ENCODE measurements around the gene MYRIP. TPM values are rescaled to one million over a fixed set of nuclear protein-coding genes. Genes with fewer than 3 reads are reported as not detected.
A peak's percentile ranks its signal among the peaks of the same experiment; 100 is the strongest.

Gene MYRIP
- total and polyA plus RNA-seq, 8 donors: 1.4 to 11.2 (median 7.8) TPM

GRCh38 chr3:40223856-40224255 lies 414.4 kb downstream of the MYRIP start:
- FAIRE-seq: no peak

GRCh38 chr3:40224796-40225515 lies 415.5 kb downstream of the MYRIP start:
- no peak for FAIRE-seq

More at GRCh38 chr3:40223856-40224255, 414.4 kb downstream of the MYRIP start:
- DNase-seq (no peak), ATAC-seq (no peak)
- Histone ChIP-seq H3K27ac (no peak overlapping the region), H3K36me3 (no peaks in the 10 kb centered on the region), H3K9me3 (no peaks in the 10 kb centered on the region), H3K27me3 (no peaks in the 10 kb centered on the region), H3K4me1 (no peaks in the 10 kb centered on the region), H3K4me3 (no peak overlapping the region)
- intact Hi-C loops (cut with DNase I): no loop called here
- 89 to 91% methylated on average over 4 of the region's 4 CpGs for WGBS, 2 donors
- TF ChIP-seq CTCF (IDR thresholded peaks at IDR 0.05): no peak

GRCh38 chr3:40226636-40227035 lies 417.2 kb downstream of the MYRIP start:
- FAIRE-seq (no peak), ATAC-seq (no peak), DNase-seq (no peak)
- TF ChIP-seq CTCF (IDR thresholded peaks at IDR 0.05): no peak
- 79 to 84% methylated on average over 5 of the region's 5 CpGs for WGBS, 2 donors
- intact Hi-C loops (cut with DNase I): no loop called here
- Histone ChIP-seq H3K27me3 (no peaks in the 10 kb centered on the region), H3K36me3 (no peaks in the 10 kb centered on the region), H3K27ac (no peak overlapping the region), H3K4me1 (no peaks in the 10 kb centered on the region), H3K4me3 (no peak overlapping the region), H3K9me3 (no peaks in the 10 kb centered on the region)

More at GRCh38 chr3:40224796-40225515, 415.5 kb downstream of the MYRIP start:
- Histone ChIP-seq H3K4me3 (no peak overlapping the region), H3K9me3 (no peaks in the 10 kb centered on the region), H3K27me3 (no peaks in the 10 kb centered on the region), H3K27ac (no peak overlapping the region), H3K4me1 (no peaks in the 10 kb centered on the region), H3K36me3 (no peaks in the 10 kb centered on the region)
- DNase-seq: no peak
- ATAC-seq: no peak
- TF ChIP-seq CTCF (IDR thresholded peaks at IDR 0.05): no peak
- WGBS, 2 donors: 95 to 99% methylated on average over 6 of the region's 6 CpGs
- intact Hi-C loops (cut with DNase I): no loop called here

GRCh38 chr3:40228792-40229350 lies 419.5 kb downstream of the MYRIP start:
- no peak for TF ChIP-seq CTCF (IDR thresholded peaks at IDR 0.05)
- intact Hi-C loops (cut with DNase I): no loop called here
- FAIRE-seq: no peak
- H3K4me1 ChIP-seq: no peaks in the 10 kb centered on the region
- no peaks in the 10 kb centered on the region for H3K27me3 ChIP-seq
- H3K27ac ChIP-seq: no peak overlapping the region
- no peak for DNase-seq
- ATAC-seq: no peak
- H3K4me3 ChIP-seq: no peak overlapping the region
- peaks cover 0 to 2% (median 0%) of the 10 kb centered on the region in 3 donors for H3K36me3 ChIP-seq
- WGBS, 2 donors: 88 to 89% methylated on average over 5 of the region's 5 CpGs
- no peaks in the 10 kb centered on the region for H3K9me3 ChIP-seq

- DNase-seq (no peak), ATAC-seq (peak in 2 of 4 donors; percentile 38 to 57), FAIRE-seq (no peak)
- Histone ChIP-seq H3K27ac (no peak overlapping the region), H3K9me3 (no peaks in the 10 kb centered on the region), H3K4me3 (no peak overlapping the region), H3K36me3 (peaks cover 0 to 7% (median 0%) of the 10 kb centered on the region in 3 donors), H3K27me3 (no peaks in the 10 kb centered on the region), H3K4me1 (no peaks in the 10 kb centered on the region)
- intact Hi-C loops (cut with DNase I): no loop called here
- no peak for TF ChIP-seq CTCF (IDR thresholded peaks at IDR 0.05)
- WGBS, 2 donors: 91 to 94% methylated on average over 6 of the region's 6 CpGs
Observed at GRCh38 chr3:40229386-40229785, 420.0 kb downstream of the MYRIP start.

Data from pancreas (tissue), 10 donors.